Mesenchymal stem cell (in vitro differentiated cells and primary cell): ENCODE measurements around the gene DEGS2. TPM values are rescaled to one million over a fixed set of nuclear protein-coding genes. Genes with fewer than 3 reads are reported as not detected.
"Not testable (repeated sequence)": the region's sequence is repeated elsewhere in the genome, so short reads cannot be mapped to it uniquely, and the experiment has no call there.

Experiments
- DNase-seq: peaks from one replicate; pipeline ENCODE4 v3.0.0-alpha.2; 2013
- H2AFZ ChIP-seq: one replicate; pipeline ENCODE4 v1.6.1; 2013; ENCODE audit warnings: low read depth, mild to moderate bottlenecking, control low read depth, inconsistent platforms, low read length, moderate library complexity
- H2AK5ac ChIP-seq: 2 replicates; pipeline ENCODE4 v1.6.1; 2013; ENCODE audit warnings: low read length, moderate library complexity, mild to moderate bottlenecking, inconsistent platforms; ENCODE audit not compliant: severe bottlenecking
- H2BK120ac ChIP-seq: one replicate; pipeline ENCODE4 v1.6.1; 2013; ENCODE audit warnings: low read depth, mild to moderate bottlenecking, inconsistent platforms, low read length, moderate library complexity
- H2BK12ac ChIP-seq, 2 experiments: one replicate each; pipeline ENCODE4 v1.6.1; 2013; ENCODE audit warnings: inconsistent platforms in 2 of 2, low read length in 2 of 2, mild to moderate bottlenecking in 2 of 2, moderate library complexity in 2 of 2, control low read depth in 1 of 2
- H2BK15ac ChIP-seq: one replicate; pipeline ENCODE4 v1.6.1; 2013; ENCODE audit warnings: mild to moderate bottlenecking, low read depth, inconsistent platforms; ENCODE audit not compliant: poor library complexity, severe bottlenecking
- H2BK5ac ChIP-seq: 2 replicates; pipeline ENCODE4 v1.6.1; 2013; ENCODE audit warnings: low read depth, mild to moderate bottlenecking, low read length, control low read depth, inconsistent platforms; ENCODE audit not compliant: poor library complexity, severe bottlenecking
- H3K14ac ChIP-seq, 2 experiments: one replicate each; pipeline ENCODE4 v1.6.1; 2013; ENCODE audit warnings: inconsistent platforms in 2 of 2, low read length in 2 of 2, control low read depth in 1 of 2, mild to moderate bottlenecking in 1 of 2, moderate library complexity in 1 of 2
- H3K18ac ChIP-seq, 2 experiments: one replicate each; pipeline ENCODE4 v1.6.1; 2013; ENCODE audit warnings: inconsistent platforms in 2 of 2, low read length in 2 of 2, control low read depth in 1 of 2, low read depth in 1 of 2, mild to moderate bottlenecking in 1 of 2
- H3K23ac ChIP-seq, 2 experiments: one replicate each; pipeline ENCODE4 v1.6.1; 2013; ENCODE audit warnings: inconsistent platforms in 2 of 2, low read length in 2 of 2, mild to moderate bottlenecking in 2 of 2, moderate library complexity in 2 of 2, control low read depth in 1 of 2
- H3K27ac ChIP-seq: 2 replicates; pipeline ENCODE4 v1.5.1; 2013; ENCODE audit warnings: mild to moderate bottlenecking, moderate library complexity, low read length, control low read depth, inconsistent platforms; ENCODE audit not compliant: poor library complexity, severe bottlenecking
- H3K27me3 ChIP-seq, 2 experiments: 2 replicates each; pipeline versions ENCODE4 v1.6.1 to v1.7.0; 2013; ENCODE audit warnings: low read length in 2 of 2, mild to moderate bottlenecking in 2 of 2, moderate library complexity in 2 of 2, control low read depth in 1 of 2, inconsistent platforms in 1 of 2; ENCODE audit not compliant: control insufficient read depth in 1 of 2, insufficient read depth in 1 of 2
- H3K36me3 ChIP-seq, 2 experiments: 2 replicates each; pipeline versions ENCODE4 v1.6.1 to v1.7.0; 2013; ENCODE audit warnings: low read length in 2 of 2, control low read depth in 1 of 2, inconsistent platforms in 1 of 2, low read depth in 1 of 2, mild to moderate bottlenecking in 1 of 2; ENCODE audit not compliant: insufficient read depth in 2 of 2, control insufficient read depth in 1 of 2
- H3K4ac ChIP-seq, 2 experiments: one replicate each; pipeline ENCODE4 v1.6.1; 2013; ENCODE audit warnings: inconsistent platforms in 2 of 2, low read length in 2 of 2, mild to moderate bottlenecking in 2 of 2, moderate library complexity in 2 of 2, control low read depth in 1 of 2, low read depth in 1 of 2
- H3K4me1 ChIP-seq: 2 replicates; pipeline ENCODE4 v1.6.1; 2013; ENCODE audit warnings: low read depth, low read length, control low read depth; ENCODE audit not compliant: control insufficient read depth, insufficient read depth
- H3K4me2 ChIP-seq: 2 replicates; pipeline ENCODE4 v1.6.1; 2013; ENCODE audit warnings: low read length, mild to moderate bottlenecking, inconsistent platforms; ENCODE audit not compliant: poor library complexity, severe bottlenecking
- H3K4me3 ChIP-seq, 2 experiments: 2 replicates each; pipeline versions ENCODE4 v1.5.1 to v1.7.0; 2013; ENCODE audit warnings: low read length in 2 of 2, mild to moderate bottlenecking in 2 of 2, control low read depth in 1 of 2, low read depth in 1 of 2; ENCODE audit not compliant: insufficient read depth in 1 of 2
- H3K79me1 ChIP-seq: replicated peaks from 2 replicates; pipeline ENCODE4 v1.6.1; 2013; ENCODE audit warnings: mild to moderate bottlenecking, control low read depth, low read length, inconsistent platforms; ENCODE audit not compliant: poor library complexity, severe bottlenecking
- H3K9ac ChIP-seq: 2 replicates; pipeline ENCODE4 v1.7.0; 2013; ENCODE audit warnings: mild to moderate bottlenecking, low read length, moderate library complexity
- H3K9me3 ChIP-seq: 2 replicates; pipeline ENCODE4 v1.7.0; 2013; ENCODE audit warnings: mild to moderate bottlenecking, low read length; ENCODE audit not compliant: control insufficient read depth
- H4K8ac ChIP-seq: one replicate; pipeline ENCODE4 v1.6.1; 2013; ENCODE audit warnings: inconsistent platforms, mild to moderate bottlenecking, low read length, moderate library complexity
- H4K91ac ChIP-seq: one replicate; pipeline ENCODE4 v1.6.1; 2013; ENCODE audit warnings: mild to moderate bottlenecking, low read length, inconsistent platforms
- WGBS: methylation state at CpG from one replicate; pipeline ENCODE4 v1.1.7; 2013; ENCODE audit warnings: mixed read lengths; 5-methylcytosine and 5-hydroxymethylcytosine counted together
- polyA plus RNA-seq, 2 experiments: library from polyadenylated mRNA; stranded (reverse); fragments of 200-250 nt; gene quantifications; one replicate each; pipeline ENCODE4 v1.2.3, GENCODE V29; 2013

Gene DEGS2
- not detected for polyA plus RNA-seq (2013, experiment 1 of 2)
- not detected for polyA plus RNA-seq (2013, experiment 2 of 2)

GRCh38 chr14:100159094-100159864 is at the start of gene DEGS2:
Gene DEGS2 (minus strand): TSS chr14:100159645. CDS start chr14:100159587, 58 bp downstream.
- no peak within 1 kb of the TSS for H2AK5ac ChIP-seq
- H2BK5ac ChIP-seq, result no peak within 1 kb of the TSS
- no peaks in the 10 kb centered on the region for H3K79me1 ChIP-seq
- H2BK120ac ChIP-seq, result no peak within 1 kb of the TSS
- H3K18ac ChIP-seq, result no peak within 1 kb of the TSS
- H4K91ac ChIP-seq, result no peak within 1 kb of the TSS
- DNase-seq, result no peak
- H3K9ac ChIP-seq, result no peak within 1 kb of the TSS
- H2BK12ac ChIP-seq, result no peak within 1 kb of the TSS
- H3K23ac ChIP-seq, result no peak within 1 kb of the TSS
- H3K4me3 ChIP-seq, result peak within 1 kb of the TSS; percentile 37 to 53
- peaks cover 15% of the 10 kb centered on the region for H3K9me3 ChIP-seq
- no peak within 1 kb of the TSS for H3K4ac ChIP-seq
- no peak within 1 kb of the TSS for H3K14ac ChIP-seq
- no peaks in the 10 kb centered on the region for H3K36me3 ChIP-seq
- 3% methylated on average over 73 of the region's 94 CpGs for WGBS
- H2AFZ ChIP-seq, result no peak within 1 kb of the TSS
- no peak within 1 kb of the TSS for H4K8ac ChIP-seq
- peaks cover 37 to 39% of the 10 kb centered on the region in 2 experiments for H3K27me3 ChIP-seq
- H3K4me2 ChIP-seq, result peak within 1 kb of the TSS; percentile 54
- no peak within 1 kb of the TSS for H3K27ac ChIP-seq
- H3K4me1 ChIP-seq, result peaks cover 14% of the 10 kb centered on the region
- H2BK15ac ChIP-seq, result no peak within 1 kb of the TSS

- H2AK5ac ChIP-seq, H3K4me1 ChIP-seq, H3K27ac ChIP-seq, H2BK15ac ChIP-seq, H3K4me3 ChIP-seq, H2BK5ac ChIP-seq, H3K9me3 ChIP-seq, H2BK120ac ChIP-seq, H3K4ac ChIP-seq, H4K8ac ChIP-seq, H2BK12ac ChIP-seq, H3K14ac ChIP-seq, DNase-seq, H2AFZ ChIP-seq, H3K23ac ChIP-seq, H3K9ac ChIP-seq, H4K91ac ChIP-seq, H3K27me3 ChIP-seq, H3K4me2 ChIP-seq, H3K18ac ChIP-seq: not testable (repeated sequence)
- WGBS, result 97% methylated on average over 25 of the region's 33 CpGs
- peaks cover 0 to 10% of the 10 kb centered on the region in 2 experiments for H3K36me3 ChIP-seq
- H3K79me1 ChIP-seq, result peaks cover 13% of the 10 kb centered on the region
Measured at GRCh38 chr14:100208136-100208535, 48.7 kb upstream of the DEGS2 start.

GRCh38 chr14:100207588-100207987 is 48.1 kb upstream of the DEGS2 start:
- not testable (repeated sequence) for H2BK15ac ChIP-seq, H3K4me2 ChIP-seq, H4K91ac ChIP-seq, H3K9ac ChIP-seq, H4K8ac ChIP-seq, H3K23ac ChIP-seq, H3K9me3 ChIP-seq, H2AFZ ChIP-seq, DNase-seq, H3K14ac ChIP-seq, H3K79me1 ChIP-seq, H2BK120ac ChIP-seq, H3K27ac ChIP-seq, H2AK5ac ChIP-seq, H3K4ac ChIP-seq, H3K18ac ChIP-seq, H3K4me3 ChIP-seq, H2BK5ac ChIP-seq, H3K4me1 ChIP-seq, H2BK12ac ChIP-seq, H3K27me3 ChIP-seq
- WGBS, result over 99% methylated on average over 9 of the region's 10 CpGs
- H3K36me3 ChIP-seq, result peaks cover 0 to 10% of the 10 kb centered on the region in 2 experiments

GRCh38 chr14:100204835-100205167 is 45.4 kb upstream of the DEGS2 start:
- H3K4ac ChIP-seq, H3K14ac ChIP-seq, H3K4me1 ChIP-seq, H2AFZ ChIP-seq, H3K79me1 ChIP-seq, H2BK120ac ChIP-seq, H4K8ac ChIP-seq, H2BK15ac ChIP-seq, H3K23ac ChIP-seq, H2BK5ac ChIP-seq, H2BK12ac ChIP-seq, DNase-seq, H3K4me2 ChIP-seq, H4K91ac ChIP-seq, H3K9me3 ChIP-seq, H3K18ac ChIP-seq, H3K4me3 ChIP-seq, H3K27me3 ChIP-seq, H3K9ac ChIP-seq, H3K27ac ChIP-seq, H2AK5ac ChIP-seq: not testable (repeated sequence)
- 87% methylated on average over 7 of the region's 7 CpGs for WGBS
- H3K36me3 ChIP-seq, result peaks cover 0 to 10% of the 10 kb centered on the region in 2 experiments
